ENCODE results near the gene DBNL. TPM values are rescaled to one million over a fixed set of nuclear protein-coding genes. Genes with fewer than 3 reads are reported as not detected.
"Not testable (repeated sequence)": the region's sequence is repeated elsewhere in the genome, so short reads cannot be mapped to it uniquely, and the experiment has no call there.

The DBNL gene
- total RNA-seq, result 100 to 1,000 TPM in 2 of 3 donors, 10 to 100 TPM in 1; 90.8 to 110 (median 102) TPM

DNA sequence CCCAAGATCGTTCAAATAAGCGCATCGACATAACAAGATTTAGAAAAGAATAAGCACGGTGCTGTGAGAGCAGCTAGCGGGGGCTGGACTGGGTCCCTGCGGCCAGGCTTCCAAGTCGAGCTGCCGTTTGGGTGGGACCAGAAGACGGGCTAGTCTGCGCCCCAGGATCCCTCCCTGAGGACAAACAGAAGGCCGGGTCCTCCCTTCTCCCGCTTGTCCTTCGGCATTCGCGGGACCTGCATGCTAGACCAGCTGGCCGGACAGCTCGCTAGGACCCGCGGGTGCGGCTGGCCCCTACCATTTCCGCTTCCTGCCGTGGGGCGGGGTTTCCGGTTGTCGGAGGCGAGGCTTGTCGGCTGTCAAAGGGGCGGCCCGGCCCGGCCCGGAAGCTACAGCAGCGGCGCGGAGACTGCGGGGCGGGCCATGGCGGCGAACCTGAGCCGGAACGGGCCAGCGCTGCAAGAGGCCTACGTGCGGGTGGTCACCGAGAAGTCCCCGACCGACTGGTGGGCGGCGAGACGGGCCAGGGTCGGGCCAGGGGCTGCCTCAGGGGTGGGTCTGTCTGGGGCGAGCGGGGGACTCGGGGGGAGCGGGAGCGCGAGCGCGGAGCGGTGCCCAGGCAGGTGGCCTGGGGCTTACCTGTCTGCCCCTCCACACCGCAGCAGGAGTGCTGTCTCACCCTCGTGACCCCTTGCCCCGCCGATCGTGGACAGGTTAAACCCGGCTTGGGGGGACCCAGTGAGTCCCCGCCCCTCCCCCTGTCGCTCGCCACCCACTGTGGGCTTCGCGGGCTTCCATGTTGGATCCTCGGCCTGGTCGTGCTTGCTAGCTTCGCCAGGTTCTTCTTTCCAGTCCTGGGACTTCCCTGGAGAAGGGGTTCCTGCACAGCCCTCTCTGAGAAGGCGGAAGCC lies at the start of gene DBNL:
Gene DBNL, plus strand, starts transcription at position 388 of the 911 bp plus-strand sequence. Its CDS starts 36 bp downstream, at position 424.
- Histone ChIP-seq H3K4me1 (peaks cover 0 to 9% of the 10 kb centered on the region in 2 donors), H3K4me3 (peak within 1 kb of the TSS; percentile 77 to 95 (median 88)), H3K27me3 (no peaks in the 10 kb centered on the region), H3K9me3 (no peaks in the 10 kb centered on the region), H3K36me3 (no peaks in the 10 kb centered on the region), H3K27ac (peak within 1 kb of the TSS; percentile 82 to 92)
- TF ChIP-seq POLR2A (IDR thresholded peaks at IDR 0.05), result peak; percentile 75
- peak; percentile 68 to 80 (median 73) for TF ChIP-seq POLR2AphosphoS5 (IDR thresholded peaks at IDR 0.05)
- TF ChIP-seq, protein P1, sequence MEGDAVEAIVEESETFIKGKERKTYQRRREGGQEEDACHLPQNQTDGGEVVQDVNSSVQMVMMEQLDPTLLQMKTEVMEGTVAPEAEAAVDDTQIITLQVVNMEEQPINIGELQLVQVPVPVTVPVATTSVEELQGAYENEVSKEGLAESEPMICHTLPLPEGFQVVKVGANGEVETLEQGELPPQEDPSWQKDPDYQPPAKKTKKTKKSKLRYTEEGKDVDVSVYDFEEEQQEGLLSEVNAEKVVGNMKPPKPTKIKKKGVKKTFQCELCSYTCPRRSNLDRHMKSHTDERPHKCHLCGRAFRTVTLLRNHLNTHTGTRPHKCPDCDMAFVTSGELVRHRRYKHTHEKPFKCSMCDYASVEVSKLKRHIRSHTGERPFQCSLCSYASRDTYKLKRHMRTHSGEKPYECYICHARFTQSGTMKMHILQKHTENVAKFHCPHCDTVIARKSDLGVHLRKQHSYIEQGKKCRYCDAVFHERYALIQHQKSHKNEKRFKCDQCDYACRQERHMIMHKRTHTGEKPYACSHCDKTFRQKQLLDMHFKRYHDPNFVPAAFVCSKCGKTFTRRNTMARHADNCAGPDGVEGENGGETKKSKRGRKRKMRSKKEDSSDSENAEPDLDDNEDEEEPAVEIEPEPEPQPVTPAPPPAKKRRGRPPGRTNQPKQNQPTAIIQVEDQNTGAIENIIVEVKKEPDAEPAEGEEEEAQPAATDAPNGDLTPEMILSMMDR (IDR thresholded peaks at IDR 0.05), result no peak
- DNase-seq (ENCODE audit: low spot score in 2 of 2), result peak; percentile 85 to 95
- intact Hi-C loops (cut with DNase I; ENCODE audit: low total_unique reads), result no loop called here

DNA sequence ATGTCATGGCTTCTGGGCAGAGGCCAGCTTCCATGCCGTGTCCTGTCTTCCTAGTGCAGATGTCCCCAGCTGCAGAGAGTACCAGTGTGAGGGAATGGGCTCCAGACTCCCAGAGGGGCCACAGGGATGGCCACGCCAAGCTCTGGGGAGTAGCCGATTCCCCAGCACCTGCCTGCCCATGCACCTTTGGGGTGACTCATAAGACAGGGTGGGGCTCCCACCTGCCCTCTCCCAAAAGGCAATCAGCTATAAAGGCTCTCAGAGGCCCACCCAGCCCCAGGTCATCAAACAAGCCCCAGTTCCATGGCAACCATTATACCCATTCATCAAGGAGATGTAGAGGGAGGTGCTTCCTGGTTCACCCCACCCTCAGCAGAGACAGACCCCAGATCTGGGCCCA lies 47.0 kb upstream of the DBNL start, which contains the start of gene SPDYE1:
Gene SPDYE1, plus strand, starts transcription at position 366 of the 400 bp plus-strand sequence. CDS start 2,053 bp downstream, outside the sequence.
- H3K27ac ChIP-seq; DNase-seq (ENCODE audit: low spot score in 2 of 2); H3K4me3 ChIP-seq; H3K9me3 ChIP-seq; H3K36me3 ChIP-seq; H3K4me1 ChIP-seq; intact Hi-C loops (cut with DNase I; ENCODE audit: low total_unique reads); H3K27me3 ChIP-seq: not testable (repeated sequence)

DNA sequence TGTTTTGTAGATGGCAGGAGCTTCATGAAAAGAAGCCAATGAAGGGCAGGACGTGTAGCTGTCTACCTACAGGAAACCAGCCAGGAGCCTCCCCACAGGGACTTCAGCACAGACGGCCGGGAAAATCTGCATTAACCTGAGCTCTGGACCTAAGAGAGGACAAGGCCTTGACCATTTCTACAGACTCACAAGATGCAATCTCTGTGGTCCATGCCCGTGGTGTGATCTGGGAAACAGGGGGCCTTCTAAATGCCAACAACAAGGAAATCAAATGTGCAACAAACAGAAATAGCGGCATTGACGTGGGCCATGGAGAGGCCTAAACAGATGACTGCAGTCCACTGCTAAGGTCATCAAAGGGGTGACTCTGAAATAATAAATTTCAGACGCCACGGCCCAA lies 32.4 kb upstream of the DBNL start:
- H3K4me3 ChIP-seq; H3K27ac ChIP-seq; H3K27me3 ChIP-seq; H3K9me3 ChIP-seq; DNase-seq (ENCODE audit: low spot score in 2 of 2); H3K4me1 ChIP-seq; H3K36me3 ChIP-seq; intact Hi-C loops (cut with DNase I; ENCODE audit: low total_unique reads): not testable (repeated sequence)

DNA sequence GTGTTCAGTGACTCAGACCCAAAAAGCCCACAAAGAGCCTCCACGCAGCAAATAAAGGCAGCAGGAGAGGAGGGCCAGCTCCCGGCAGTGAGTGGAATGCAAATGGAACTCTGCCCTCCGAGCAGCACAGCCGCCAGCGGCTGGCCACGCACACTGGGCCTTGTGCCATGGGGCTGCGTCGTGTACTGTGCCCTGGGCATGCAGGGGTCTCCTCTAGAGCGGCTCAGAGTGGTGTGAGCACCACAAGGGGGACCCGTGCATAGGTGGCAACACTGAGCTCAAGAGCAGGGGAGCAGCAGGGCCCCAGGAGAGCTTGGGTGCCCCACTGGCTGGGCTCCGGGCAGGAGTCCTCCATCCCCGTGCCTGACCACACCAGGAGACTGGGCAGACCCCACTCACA lies 29.4 kb upstream of the DBNL start:
- H3K9me3 ChIP-seq; H3K4me1 ChIP-seq; intact Hi-C loops (cut with DNase I; ENCODE audit: low total_unique reads); H3K36me3 ChIP-seq; H3K4me3 ChIP-seq; H3K27ac ChIP-seq; H3K27me3 ChIP-seq; DNase-seq (ENCODE audit: low spot score in 2 of 2): not testable (repeated sequence)

DNA sequence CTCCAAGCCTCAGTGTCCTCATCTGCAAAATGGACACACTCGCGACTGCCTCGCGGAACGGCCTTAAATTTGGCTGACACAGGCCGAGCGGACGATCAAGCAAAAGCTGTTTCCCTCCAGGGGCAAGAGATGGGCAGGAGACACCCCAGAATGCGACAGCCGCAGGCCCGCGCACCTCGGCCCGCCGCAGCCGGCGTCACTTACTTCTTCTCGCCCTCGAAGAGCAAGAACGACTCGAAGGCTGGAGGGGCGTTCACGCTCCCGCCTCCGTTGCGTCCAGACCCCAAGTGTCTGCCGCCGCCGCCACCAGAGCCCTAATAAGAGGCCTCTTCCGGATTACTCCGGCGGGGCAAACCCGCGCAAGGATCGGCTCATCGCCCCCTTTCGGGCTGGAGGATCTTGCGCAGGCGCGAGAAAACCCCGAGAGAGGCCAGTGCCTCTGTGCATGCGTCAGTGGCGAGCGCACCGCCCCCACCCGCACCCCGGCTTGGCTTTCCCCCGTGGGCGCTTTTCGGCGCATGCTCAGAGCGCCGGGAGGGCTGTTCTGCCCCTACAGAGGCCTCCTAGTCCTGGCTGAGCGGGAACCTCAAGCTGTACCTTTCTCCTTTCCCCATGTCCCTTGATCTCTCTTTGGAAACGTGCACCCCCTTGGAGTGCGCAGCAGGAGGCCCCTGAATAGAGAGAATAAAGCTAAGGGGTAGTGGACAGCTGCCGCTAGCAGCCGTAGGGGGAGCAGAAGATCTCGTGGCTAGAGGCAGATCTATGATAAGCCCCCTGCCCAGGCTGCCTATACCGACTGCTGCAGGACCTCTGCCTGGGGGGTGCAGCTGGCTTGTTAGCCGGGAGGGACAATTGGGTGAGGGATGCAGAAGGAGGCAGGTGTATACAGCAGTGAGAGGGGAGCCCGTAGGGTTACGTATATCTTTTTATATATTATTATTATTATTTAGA lies 25.4 kb upstream of the DBNL start:
- H3K27ac ChIP-seq, result peak overlapping the region; percentile 62 to 81
- TF ChIP-seq, protein P1 (IDR thresholded peaks at IDR 0.05), result peak; percentile 16 to 58 (median 52)
- peak; percentile 32 to 55 (median 44) for TF ChIP-seq POLR2AphosphoS5 (IDR thresholded peaks at IDR 0.05)
- H3K9me3 ChIP-seq; H3K27me3 ChIP-seq; H3K4me1 ChIP-seq; intact Hi-C loops (cut with DNase I; ENCODE audit: low total_unique reads); H3K36me3 ChIP-seq: not testable (repeated sequence)
- peak; percentile 93 to 96 for DNase-seq (ENCODE audit: low spot score in 2 of 2)
- peak overlapping the region; percentile 65 to 78 (median 72) for H3K4me3 ChIP-seq

DNA sequence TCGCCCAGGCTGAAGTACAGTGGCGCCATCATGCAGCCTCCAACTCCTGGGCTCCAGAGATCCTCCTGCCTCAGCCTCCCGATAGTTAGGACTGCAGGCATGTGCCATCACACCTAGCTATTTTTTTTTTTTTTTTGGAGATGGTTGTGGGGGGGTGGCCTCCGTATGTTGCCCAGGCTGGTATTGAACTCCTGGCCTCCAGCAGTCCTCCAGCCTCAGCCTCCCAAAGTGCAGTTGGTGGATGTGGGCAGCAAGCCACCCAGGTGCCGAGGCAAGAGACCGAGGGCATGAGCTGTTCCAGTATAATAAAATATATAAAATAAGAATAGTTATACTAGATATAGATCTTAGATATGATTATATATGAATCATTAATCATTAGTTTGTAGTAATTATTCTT lies 24.7 kb upstream of the DBNL start:
- H3K4me3 ChIP-seq; H3K36me3 ChIP-seq; H3K27me3 ChIP-seq; intact Hi-C loops (cut with DNase I; ENCODE audit: low total_unique reads); H3K9me3 ChIP-seq; H3K4me1 ChIP-seq; H3K27ac ChIP-seq; DNase-seq (ENCODE audit: low spot score in 2 of 2): not testable (repeated sequence)

DNA sequence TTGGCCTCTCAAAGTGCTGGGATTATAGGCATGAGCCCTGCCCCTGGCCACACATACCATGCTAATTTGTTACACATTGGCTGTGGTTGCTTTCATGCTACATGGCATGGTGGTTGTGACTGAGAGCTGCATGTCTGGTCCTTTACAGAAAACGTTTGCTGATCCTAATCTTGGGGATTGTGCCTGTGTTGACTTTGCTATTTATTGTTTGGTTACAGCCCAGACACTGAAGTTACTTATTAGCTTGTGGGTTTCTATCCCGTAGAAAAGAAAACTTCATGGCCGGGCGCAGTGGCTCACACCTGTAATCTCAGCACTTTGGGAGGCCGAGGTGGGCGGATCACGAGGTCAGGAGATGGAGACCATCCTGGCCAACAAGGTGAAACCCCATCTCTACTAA lies 22.4 kb upstream of the DBNL start:
- intact Hi-C loops (cut with DNase I; ENCODE audit: low total_unique reads), result not testable (repeated sequence)

DNA sequence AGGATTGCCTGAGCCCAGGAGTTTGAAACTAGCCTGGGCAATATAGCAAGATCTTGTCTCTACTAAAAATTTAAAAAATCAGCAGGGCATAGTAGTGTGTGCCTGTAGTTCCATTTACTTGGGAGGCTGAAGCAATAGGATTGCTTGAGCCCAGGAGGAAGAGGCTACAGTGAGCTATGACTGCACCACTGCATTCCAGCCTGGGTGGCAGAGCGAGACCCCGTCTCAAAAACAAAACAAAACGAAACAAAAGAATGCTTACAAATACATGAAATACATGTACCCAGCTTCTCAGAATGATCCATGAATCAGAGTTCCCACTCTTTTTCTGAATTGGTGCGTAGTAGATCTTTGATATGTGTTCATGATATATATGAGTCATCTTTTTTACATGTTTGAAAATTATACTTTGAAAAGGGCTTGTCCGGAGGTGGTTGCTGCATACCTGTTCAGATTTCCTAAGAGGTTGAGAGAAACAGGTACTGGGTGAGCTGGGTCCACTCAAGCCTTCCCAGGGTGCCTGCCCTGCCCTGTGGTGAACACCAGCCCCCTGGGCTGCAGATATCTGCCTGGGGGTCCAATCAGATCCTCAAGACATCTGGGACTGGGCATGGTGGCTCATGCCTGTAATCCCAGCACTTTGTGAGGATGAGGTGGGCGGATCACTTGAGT lies 21.6 kb upstream of the DBNL start:
- H3K9me3 ChIP-seq; H3K27me3 ChIP-seq; H3K36me3 ChIP-seq; intact Hi-C loops (cut with DNase I; ENCODE audit: low total_unique reads); DNase-seq (ENCODE audit: low spot score in 2 of 2); H3K4me3 ChIP-seq; H3K27ac ChIP-seq; H3K4me1 ChIP-seq: not testable (repeated sequence)

More for the DNA sequence above, 22.4 kb upstream of the DBNL start:
- H3K27ac ChIP-seq; H3K4me3 ChIP-seq; H3K36me3 ChIP-seq; DNase-seq (ENCODE audit: low spot score in 2 of 2); H3K9me3 ChIP-seq; H3K4me1 ChIP-seq; H3K27me3 ChIP-seq: not testable (repeated sequence)

DNA sequence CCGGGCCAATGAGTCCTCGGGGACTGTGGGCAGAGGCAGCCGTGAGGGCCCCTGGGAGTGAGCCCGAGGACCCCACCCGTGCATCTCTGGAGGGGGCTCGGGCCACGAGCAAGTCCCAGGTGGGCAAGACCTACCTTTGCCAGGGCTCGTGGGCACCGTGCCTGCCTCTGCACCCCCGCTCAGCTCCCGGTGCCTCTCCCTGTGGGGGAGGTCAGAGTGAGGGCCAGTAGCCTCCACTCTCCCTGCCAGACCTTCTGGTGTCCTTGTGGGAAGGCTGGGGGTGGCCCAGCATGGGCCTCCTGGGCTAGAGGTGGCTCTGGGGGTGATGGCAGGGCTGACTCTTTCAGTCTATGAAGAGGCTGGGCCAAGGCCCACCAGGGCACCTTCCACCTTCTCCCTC lies 15.1 kb upstream of the DBNL start:
- H3K27ac ChIP-seq; H3K27me3 ChIP-seq; intact Hi-C loops (cut with DNase I; ENCODE audit: low total_unique reads); H3K4me3 ChIP-seq; H3K4me1 ChIP-seq; H3K9me3 ChIP-seq; DNase-seq (ENCODE audit: low spot score in 2 of 2); H3K36me3 ChIP-seq: not testable (repeated sequence)

DNA sequence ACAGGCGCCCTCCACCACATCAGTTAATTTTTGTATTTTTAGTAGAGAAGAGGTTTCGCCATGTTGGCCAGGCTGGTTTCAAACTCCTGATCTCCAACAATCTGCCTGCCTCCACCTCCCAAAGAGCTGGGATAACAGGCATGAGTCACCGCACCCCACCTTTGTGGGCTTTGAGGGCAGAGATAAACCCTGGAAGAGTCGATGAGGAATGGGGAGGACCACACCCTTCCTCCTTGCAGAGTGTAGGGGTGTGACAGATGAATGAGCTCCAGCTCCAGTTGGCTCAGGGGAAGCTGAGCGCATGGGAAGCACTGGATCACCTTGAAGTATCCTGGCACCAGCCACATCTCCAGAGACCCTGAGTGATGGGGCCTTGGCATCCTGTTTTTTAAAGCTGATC lies 14.5 kb upstream of the DBNL start:
- H3K9me3 ChIP-seq; DNase-seq (ENCODE audit: low spot score in 2 of 2); H3K27me3 ChIP-seq; H3K36me3 ChIP-seq; H3K4me3 ChIP-seq; H3K27ac ChIP-seq; H3K4me1 ChIP-seq; intact Hi-C loops (cut with DNase I; ENCODE audit: low total_unique reads): not testable (repeated sequence)
